Adrenal gland (tissue), 12 donors: ENCODE results near the gene AKR1C8. TPM values are rescaled to one million over a fixed set of nuclear protein-coding genes. Genes with fewer than 3 reads are reported as not detected.
"Not testable (repeated sequence)": the region's sequence is repeated elsewhere in the genome, so short reads cannot be mapped to it uniquely, and the experiment has no call there.

Experiments used
- DNase-seq, 7 donors: peaks; one replicate each; pipeline ENCODE4 v3.0.0-alpha.2; 2019 to 2020
- H3K27ac ChIP-seq, 5 donors: fragments of 200-600 bp; sonication (generic) in 4 of 5; 1 replicate in 3 of 5; 2 replicates in 2 of 5; pipeline versions ENCODE4 v1.5.1 to v1.8.0; 2016 to 2020; ENCODE audit warnings: mild to moderate bottlenecking in 1 of 5
- H3K27me3 ChIP-seq: fragments of 200-600 bp; 2 replicates; pipeline ENCODE4 v1.8.0; 2021
- H3K36me3 ChIP-seq, 2 donors: fragments of 200-600 bp; replicated peaks in 1 of 2; 1 replicate in 1 of 2; 2 replicates in 1 of 2; pipeline versions ENCODE4 v1.5.1 to v1.8.0; 2018 to 2022
- H3K4me1 ChIP-seq, 2 donors: fragments of 200-600 bp; replicated peaks in 1 of 2; 1 replicate in 1 of 2; 2 replicates in 1 of 2; pipeline versions ENCODE4 v1.5.1 to v1.8.0; 2018 to 2021
- H3K4me3 ChIP-seq, 4 donors: fragments of 200-600 bp; sonication (generic) in 3 of 4; one replicate each; pipeline ENCODE4 v1.5.1; 2016 to 2018
- H3K9me3 ChIP-seq, 3 donors: fragments of 200-600 bp; sonication (generic) in 1 of 3; replicated peaks in 1 of 3; 1 replicate in 2 of 3; 2 replicates in 1 of 3; pipeline versions ENCODE4 v1.5.1 to v1.8.0; 2016 to 2021
- POLR2A ChIP-seq, 2 donors: fragments of 450-650 bp; IDR thresholded peaks; one replicate each; pipeline ENCODE4 v1.6.1; 2017; ENCODE audit warnings: antibody characterized with exemption in 2 of 2, mild to moderate bottlenecking in 2 of 2, moderate library complexity in 1 of 2
- WGBS, 4 donors: extraction: QIAGEN DNeasy Blood & Tissue Kit in 2 of 4; methylation state at CpG; one replicate each; pipeline versions ENCODE4 v1.1.5 to v1.1.7; 2013 to 2017; 5-methylcytosine and 5-hydroxymethylcytosine counted together
- intact Hi-C, 2 donors: fragments of 100-400 bp; cut with DNase I; formaldehyde crosslinking; loops; one replicate each; pipeline versions ENCODE4 v1.14.1 to v1.15.0; 2022 to 2023
- polyA plus RNA-seq, 3 donors: library from polyadenylated mRNA; stranded (reverse); fragments of 200-250 nt in 2 of 3; fragments of 350-450 nt in 1 of 3; fragmentation: Illumina TruSeq in 1 of 3; extraction: RNeasy Lipid Tissue Mini Kit (QIAGEN cat#74804) in 1 of 3; gene quantifications; one replicate each; pipeline ENCODE4 v1.2.3, GENCODE V29; 2013 to 2014
- total RNA-seq, 9 donors: library from RNA; depleted of rRNA in 4 of 9; stranded (reverse); fragments of >200 nt in 4 of 9; fragments of 120-200 nt in 1 of 9; fragmentation: NEBNext Ultra II Directional in 1 of 9; extraction: Animal tissue kit (Norgen Biotek cat#: 25700) in 1 of 9; gene quantifications; one replicate each; pipeline versions ENCODE4 v1.1.0 to v1.2.4, GENCODE V29; 2013 to 2023
- TF ChIP-seq, protein P1 (sequence below), 6 experiments: fragments of 450-650 bp in 4 of 6; fragments of 200-600 bp in 2 of 6; sonication (generic) in 1 of 6; IDR thresholded peaks; 1 replicate in 5 of 6; 2 replicates in 1 of 6; pipeline versions ENCODE4 v1.5.1 to v1.8.0; 2016 to 2021; ENCODE audit warnings: antibody characterized with exemption in 6 of 6, mild to moderate bottlenecking in 2 of 6, moderate library complexity in 1 of 6
- donor health status: healthy with polysubstance abuse.
- donor health status: Bipolar disorder and iron deficiency.
- donor health status: DM: yes; HTN: yes; CAD: no.
- donor health status: DM: no; HTN: no; CAD: no.
- donor health status: DM: no; HTN: no; CAD: no.
- donor health status: DM: yes; HTN: yes; CAD: no.

Gene AKR1C8
- total and polyA plus RNA-seq, 12 donors = not detected

DNA sequence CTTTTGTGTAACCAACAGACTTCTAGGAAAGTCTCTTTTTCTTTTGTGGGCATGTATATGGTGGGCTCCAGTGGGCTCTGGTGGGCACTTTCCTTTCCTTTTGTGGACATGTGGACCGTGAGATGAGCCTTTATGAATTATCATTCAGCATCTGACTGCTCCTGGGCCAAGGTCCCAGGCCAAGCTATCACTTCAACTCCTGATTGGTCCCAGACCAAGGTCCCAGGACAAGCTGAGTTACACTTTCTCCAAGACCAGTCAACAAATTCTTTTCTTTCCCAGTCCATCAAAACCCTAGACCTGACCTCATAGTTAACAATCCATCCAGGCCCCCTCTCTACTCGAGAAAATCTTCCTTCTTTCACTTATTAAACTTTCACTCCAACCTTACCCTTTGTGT lies 1.0 kb downstream of the AKR1C8 start:
- no peak overlapping the region for H3K4me3 ChIP-seq
- H3K9me3 ChIP-seq = peaks cover 0 to 9% (median 0%) of the 10 kb centered on the region in 3 donors
- 57 to 64% (median 63%) methylated on average over 2 of the region's 2 CpGs for WGBS, 4 donors
- H3K27ac ChIP-seq = no peak overlapping the region
- H3K4me1 ChIP-seq = no peaks in the 10 kb centered on the region
- DNase-seq = no peak
- intact Hi-C loops = no loop called here
- H3K27me3 ChIP-seq = no peaks in the 10 kb centered on the region
- H3K36me3 ChIP-seq = no peaks in the 10 kb centered on the region
- TF ChIP-seq, protein P1, sequence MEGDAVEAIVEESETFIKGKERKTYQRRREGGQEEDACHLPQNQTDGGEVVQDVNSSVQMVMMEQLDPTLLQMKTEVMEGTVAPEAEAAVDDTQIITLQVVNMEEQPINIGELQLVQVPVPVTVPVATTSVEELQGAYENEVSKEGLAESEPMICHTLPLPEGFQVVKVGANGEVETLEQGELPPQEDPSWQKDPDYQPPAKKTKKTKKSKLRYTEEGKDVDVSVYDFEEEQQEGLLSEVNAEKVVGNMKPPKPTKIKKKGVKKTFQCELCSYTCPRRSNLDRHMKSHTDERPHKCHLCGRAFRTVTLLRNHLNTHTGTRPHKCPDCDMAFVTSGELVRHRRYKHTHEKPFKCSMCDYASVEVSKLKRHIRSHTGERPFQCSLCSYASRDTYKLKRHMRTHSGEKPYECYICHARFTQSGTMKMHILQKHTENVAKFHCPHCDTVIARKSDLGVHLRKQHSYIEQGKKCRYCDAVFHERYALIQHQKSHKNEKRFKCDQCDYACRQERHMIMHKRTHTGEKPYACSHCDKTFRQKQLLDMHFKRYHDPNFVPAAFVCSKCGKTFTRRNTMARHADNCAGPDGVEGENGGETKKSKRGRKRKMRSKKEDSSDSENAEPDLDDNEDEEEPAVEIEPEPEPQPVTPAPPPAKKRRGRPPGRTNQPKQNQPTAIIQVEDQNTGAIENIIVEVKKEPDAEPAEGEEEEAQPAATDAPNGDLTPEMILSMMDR (IDR thresholded peaks at IDR 0.05) = no peak
- TF ChIP-seq POLR2A (IDR thresholded peaks at IDR 0.05) = no peak

DNA sequence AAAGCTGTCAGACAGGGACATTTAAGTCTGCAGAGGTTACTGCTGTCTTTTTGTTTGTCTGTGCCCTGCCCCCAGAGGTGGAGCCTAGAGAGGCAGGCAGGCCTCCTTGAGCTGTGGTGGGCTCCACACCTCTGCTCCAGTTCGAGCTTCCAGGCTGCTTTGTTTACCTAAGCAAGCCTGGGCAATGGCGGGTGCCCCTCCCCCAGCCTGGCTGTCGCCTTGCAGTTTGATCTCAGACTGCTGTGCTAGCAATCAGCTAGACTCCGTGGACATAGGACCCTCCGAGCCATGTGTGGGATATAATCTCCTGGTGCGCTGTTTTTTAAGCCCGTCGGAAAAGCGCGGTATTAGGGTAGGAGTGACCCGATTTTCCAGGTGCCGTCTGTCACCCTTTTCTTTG lies 4.4 kb downstream of the AKR1C8 start:
- H3K9me3 ChIP-seq, H3K27ac ChIP-seq, intact Hi-C loops, DNase-seq, H3K27me3 ChIP-seq, H3K4me3 ChIP-seq, H3K4me1 ChIP-seq, H3K36me3 ChIP-seq: not testable (repeated sequence)
- 87 to 93% (median 88%) methylated on average over 5 to 12 of the region's 12 CpGs for WGBS, 4 donors

DNA sequence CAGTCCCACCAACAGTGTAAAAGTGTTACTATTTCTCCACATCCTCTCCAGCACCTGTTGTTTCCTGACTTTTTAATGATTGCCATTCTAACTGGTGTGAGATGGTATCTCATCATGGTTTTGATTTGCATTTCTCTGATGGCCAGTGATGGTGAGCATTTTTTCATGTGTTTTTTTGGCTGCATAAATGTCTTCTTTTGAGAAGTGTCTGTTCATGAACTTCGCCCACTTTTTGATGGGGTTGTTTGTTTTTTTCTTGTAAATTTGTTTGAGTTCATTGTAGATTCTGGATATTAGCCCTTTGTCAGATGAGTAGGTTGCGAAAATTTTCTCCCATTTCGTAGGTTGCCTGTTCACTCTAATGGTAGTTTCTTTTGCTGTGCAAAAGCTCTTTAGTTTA lies 9.4 kb downstream of the AKR1C8 start:
- WGBS, 4 donors = 78 to 86% (median 78%) methylated on average over 1 to 3 of the region's 3 CpGs

DNA sequence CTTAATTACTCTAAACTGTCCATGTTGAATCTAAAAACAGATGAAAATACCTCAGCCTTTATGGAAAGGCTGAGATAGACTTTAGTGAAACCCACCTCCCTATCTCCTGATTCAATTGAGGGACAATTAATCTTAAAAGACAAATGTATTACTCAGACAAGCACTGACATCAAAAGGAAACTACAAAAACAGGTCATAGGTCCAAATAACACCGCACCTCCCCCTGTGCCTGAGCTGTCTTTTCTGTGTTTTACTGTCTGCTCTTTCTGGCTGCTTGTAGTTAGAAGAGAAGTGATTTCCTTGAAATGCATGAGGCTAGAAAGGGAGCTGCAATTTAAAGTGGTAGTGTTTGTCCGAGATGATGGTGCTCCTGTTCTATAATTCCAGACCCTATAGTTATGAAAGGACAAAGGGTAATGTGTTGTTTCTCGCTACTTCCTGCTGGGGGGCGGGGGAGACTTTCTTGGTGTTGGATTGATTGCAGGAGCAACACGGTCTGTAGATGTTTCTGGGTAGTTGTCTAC lies 16.0 kb downstream of the AKR1C8 start:
- H3K36me3 ChIP-seq = no peaks in the 10 kb centered on the region
- no peaks in the 10 kb centered on the region for H3K27me3 ChIP-seq
- intact Hi-C loops = no loop called here
- peaks cover 0 to 15% (median 0%) of the 10 kb centered on the region in 3 donors for H3K9me3 ChIP-seq
- 41 to 72% (median 67%) methylated on average over 5 of the region's 5 CpGs for WGBS, 4 donors
- DNase-seq = no peak
- TF ChIP-seq POLR2A (IDR thresholded peaks at IDR 0.05) = no peak
- no peaks in the 10 kb centered on the region for H3K4me1 ChIP-seq
- H3K27ac ChIP-seq = no peak overlapping the region
- no peak overlapping the region for H3K4me3 ChIP-seq

More for the DNA sequence above, 9.4 kb downstream of the AKR1C8 start:
- H3K36me3 ChIP-seq, H3K9me3 ChIP-seq, DNase-seq, H3K27ac ChIP-seq, intact Hi-C loops, H3K4me1 ChIP-seq, H3K27me3 ChIP-seq, H3K4me3 ChIP-seq: not testable (repeated sequence)

DNA sequence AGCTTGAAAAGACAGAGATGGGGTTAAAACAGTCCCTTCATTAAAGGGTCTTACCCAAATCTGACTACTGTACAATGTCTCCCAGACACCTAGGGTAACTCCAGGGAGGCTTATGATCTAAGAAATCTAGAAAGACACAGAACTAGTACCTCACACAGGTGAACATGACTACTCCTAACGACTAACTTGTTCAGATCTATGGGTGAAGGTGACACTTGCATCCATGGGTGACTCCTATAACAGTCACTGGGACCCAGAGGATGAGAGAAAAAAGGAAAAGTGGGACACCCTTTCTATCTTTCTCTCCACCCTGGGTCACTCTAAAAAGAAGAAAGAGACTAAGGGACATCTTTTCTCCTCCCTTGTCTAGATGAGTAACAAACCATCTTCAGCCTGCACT lies 19.2 kb downstream of the AKR1C8 start:
- Histone ChIP-seq H3K4me1 (no peaks in the 10 kb centered on the region), H3K4me3 (no peak overlapping the region), H3K27me3 (no peaks in the 10 kb centered on the region), H3K9me3 (peaks cover 0 to 15% (median 0%) of the 10 kb centered on the region in 3 donors), H3K36me3 (no peaks in the 10 kb centered on the region), H3K27ac (no peak overlapping the region)
- TF ChIP-seq POLR2A (IDR thresholded peaks at IDR 0.05) = no peak
- TF ChIP-seq, protein P1 (IDR thresholded peaks at IDR 0.05) = no peak
- intact Hi-C loops = no loop called here
- DNase-seq = no peak
- WGBS, 4 donors = 0 to 16% (median 5%) methylated on average over 1 of the region's 1 CpG

DNA sequence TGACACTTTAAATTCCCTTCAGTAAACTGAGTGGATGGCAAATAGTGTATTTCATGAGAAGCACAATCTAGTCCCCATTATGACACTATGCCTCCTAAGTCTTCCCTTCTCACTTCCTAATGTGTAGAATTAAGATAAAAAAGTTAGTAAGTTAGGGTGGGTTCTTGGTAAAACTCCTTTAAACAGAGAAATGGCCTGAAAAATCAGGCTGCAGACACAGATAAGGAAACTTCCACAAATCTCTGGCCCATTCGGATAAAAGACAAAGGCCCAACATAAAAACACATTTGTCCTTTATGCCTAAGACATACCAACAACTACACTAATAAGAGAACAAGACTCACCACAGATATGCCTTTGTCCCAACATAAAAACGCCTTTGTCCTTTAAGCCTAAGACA lies 21.5 kb downstream of the AKR1C8 start:
- Histone ChIP-seq H3K27ac (no peak overlapping the region), H3K36me3 (no peaks in the 10 kb centered on the region), H3K9me3 (peaks cover 0 to 15% (median 0%) of the 10 kb centered on the region in 3 donors), H3K4me3 (no peak overlapping the region), H3K4me1 (no peaks in the 10 kb centered on the region), H3K27me3 (no peaks in the 10 kb centered on the region)
- intact Hi-C loops = no loop called here
- TF ChIP-seq, protein P1 (IDR thresholded peaks at IDR 0.05) = no peak
- no peak for TF ChIP-seq POLR2A (IDR thresholded peaks at IDR 0.05)
- DNase-seq = no peak
- WGBS, 4 donors = 45 to 57% (median 50%) methylated on average over 2 of the region's 2 CpGs
